GM21381 (cell line): ENCODE data around the gene CRB1.

Experiments used
- ATAC-seq: cut with Tn5 transposase; IDR thresholded peaks from one replicate; pipeline ENCODE4 v1.9.1; 2021; ENCODE audit warnings: mild to moderate bottlenecking, moderate library complexity; ENCODE audit not compliant: unreplicated experiment

CRB1 gene

GRCh38 chr1:197342669-197343068 lies 74.6 kb downstream of the CRB1 start:
- no peak for ATAC-seq

DNA sequence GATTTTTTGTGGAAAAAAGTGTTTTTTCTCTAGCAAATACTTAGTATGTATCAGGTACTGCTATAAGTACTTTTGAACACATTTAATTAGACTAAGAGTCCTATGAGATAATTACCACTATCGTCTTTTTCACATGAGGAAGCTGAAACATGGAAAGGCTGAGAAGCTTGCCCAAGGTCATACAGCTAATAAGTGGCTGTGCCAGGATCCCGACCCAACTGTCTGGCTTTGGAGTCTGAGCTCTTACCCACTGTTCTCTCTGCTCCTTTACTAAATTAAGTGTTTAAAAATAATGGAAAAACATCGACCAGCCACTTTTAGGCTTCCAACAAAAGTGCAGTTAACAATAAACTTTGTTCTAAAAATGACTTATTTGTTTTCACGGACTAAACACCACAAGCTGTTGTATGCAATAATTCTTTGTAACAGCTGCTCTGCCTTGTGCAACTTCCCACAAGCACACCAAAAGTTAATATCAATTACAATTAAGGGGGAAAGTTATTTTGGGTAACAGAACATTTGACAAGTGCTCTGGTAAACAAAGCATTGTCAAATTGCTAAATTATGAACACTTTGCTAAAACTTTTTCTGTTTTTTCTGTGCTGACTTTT lies 75.7 kb downstream of the CRB1 start:
- no peak for ATAC-seq

DNA sequence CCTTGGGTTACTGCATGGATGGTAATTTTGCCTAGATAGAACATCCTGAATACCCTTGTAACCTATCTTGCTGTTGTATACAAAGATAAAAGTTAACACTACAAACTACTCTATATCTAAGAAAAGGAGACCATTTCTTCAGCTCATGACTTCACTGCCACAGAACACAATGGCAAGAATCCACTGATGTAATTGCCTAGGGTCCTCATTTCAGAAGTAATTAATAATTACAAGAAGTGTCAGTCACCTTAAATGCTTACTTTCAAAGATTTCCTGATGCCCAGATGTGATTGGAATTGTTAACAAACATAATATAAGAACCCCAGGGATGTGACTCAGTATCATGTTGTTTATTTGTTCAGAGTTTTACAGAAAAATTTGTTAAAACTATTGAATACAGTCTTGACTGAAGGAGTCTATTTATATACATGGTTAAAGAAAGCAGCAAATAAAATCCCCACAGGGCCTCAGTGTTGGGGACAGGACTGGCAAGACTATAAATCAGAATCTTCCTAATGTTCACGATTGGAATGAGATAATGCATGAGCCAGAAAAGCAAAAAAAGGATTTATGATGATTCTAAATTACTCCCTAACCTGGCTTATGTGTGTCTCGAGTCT lies 83.9 kb downstream of the CRB1 start:
- no peak for ATAC-seq

DNA sequence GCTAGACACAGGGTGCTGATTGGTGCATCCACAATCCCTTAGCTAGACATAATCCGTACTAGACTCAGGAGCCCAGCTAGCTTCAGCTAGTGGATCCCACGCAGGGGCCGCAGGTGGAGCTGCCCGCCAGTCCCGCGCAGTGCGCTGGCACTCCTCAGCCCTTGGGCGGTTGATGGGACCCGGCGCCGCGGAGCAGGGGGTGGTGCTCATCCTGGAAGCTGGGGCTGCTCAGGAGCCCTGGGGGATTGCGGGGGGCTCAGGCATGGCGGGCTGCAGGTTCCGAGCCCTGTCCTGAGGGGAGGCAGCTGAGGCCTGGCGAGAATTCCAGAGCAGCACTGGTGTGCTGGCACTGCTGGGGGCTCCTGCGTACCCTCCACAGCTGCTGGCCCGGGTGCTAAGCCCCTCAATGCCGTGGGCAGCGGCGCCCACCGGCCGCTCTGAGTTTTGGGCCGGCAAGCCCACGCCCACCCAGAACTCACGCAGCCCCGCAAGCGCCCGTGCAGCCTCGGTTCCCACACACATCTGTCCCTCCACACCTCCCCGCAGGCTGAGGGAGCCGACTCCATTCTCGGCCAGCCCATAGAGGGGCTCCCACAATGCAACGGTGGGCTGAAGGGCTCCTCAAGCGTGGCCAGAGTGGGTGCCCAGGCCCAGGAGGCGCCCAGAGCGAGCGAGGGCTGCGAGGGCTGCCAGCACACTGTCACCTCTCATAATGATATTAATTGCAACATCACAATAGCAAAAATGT lies 87.4 kb downstream of the CRB1 start:
- ATAC-seq: no peak

DNA sequence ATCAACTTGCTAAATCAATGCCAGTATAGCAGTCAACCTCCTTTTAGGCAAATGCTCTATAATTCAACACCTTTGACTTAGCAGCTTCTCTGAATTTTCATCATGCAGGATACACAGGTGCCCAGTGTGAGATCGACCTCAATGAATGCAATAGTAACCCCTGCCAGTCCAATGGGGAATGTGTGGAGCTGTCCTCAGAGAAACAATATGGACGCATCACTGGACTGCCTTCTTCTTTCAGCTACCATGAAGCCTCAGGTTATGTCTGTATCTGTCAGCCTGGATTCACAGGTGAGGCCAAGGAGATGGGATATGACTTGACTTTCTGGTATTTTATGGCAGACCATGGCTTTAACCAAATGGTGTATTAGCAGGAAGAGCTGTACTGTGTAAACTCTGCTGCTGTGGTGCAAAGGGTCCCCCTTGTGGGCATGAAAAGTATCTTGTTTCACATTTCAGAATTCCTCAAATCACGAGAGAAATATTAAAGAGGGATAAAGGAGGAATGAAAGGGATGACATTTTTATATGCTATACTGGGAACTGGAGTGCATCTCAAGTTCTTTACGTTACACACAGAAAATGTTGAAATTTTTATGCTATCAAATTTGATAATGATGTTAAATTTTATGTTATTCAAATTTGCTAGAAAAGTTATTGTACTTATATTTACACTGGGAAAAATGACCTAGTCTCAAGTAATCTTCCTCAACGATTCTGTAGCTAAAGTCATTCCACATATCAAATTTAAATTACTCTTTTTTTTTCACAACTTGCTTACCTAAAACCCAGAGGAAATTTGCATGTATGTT lies 88.9 kb downstream of the CRB1 start:
- ATAC-seq: peak; percentile 58

GRCh38 chr1:197358959-197359358 lies 90.9 kb downstream of the CRB1 start:
- no peak for ATAC-seq

GRCh38 chr1:197360068-197360467 lies 92.0 kb downstream of the CRB1 start:
- ATAC-seq: no peak

DNA sequence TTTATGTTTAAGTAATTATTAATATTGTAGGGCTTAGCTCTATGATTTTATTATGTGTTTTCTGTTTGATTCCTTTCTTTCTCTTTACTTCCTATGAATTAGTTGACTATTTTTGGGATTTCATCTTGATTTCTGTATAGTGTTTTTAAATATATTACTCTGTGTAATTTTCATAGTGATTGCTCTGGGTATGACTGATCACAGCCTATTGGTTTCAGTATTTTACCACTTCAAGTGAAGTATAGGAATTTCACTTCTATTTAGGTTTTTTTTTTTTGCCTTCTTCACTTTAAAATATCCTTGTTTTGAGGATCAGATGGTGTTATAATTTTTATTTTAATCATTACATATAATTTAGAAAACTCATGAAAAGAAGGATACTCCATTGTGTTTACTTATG lies 94.8 kb downstream of the CRB1 start:
- no peak for ATAC-seq

GRCh38 chr1:197363855-197364254 lies 95.8 kb downstream of the CRB1 start:
- ATAC-seq: no peak

DNA sequence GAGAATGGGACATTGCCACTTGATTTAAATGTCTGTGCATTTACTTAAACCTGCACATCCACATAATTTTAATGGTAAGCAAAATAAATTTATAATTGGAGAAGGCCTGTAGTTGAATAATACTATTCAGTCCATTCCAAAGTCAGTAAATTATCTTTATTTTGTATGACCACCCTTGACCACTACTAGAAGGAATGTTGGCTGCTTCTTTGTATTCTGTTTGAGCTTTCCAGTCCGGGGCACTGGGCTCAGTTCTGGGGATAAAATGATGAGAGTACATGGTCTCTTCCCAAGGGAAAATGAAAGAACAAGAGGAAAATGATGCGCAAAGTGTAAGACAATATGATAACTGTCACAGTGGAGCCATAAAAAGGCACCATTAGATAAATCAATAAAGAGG lies 98.9 kb downstream of the CRB1 start:
- no peak for ATAC-seq

GRCh38 chr1:197367627-197368026 lies 99.6 kb downstream of the CRB1 start:
- no peak for ATAC-seq

DNA sequence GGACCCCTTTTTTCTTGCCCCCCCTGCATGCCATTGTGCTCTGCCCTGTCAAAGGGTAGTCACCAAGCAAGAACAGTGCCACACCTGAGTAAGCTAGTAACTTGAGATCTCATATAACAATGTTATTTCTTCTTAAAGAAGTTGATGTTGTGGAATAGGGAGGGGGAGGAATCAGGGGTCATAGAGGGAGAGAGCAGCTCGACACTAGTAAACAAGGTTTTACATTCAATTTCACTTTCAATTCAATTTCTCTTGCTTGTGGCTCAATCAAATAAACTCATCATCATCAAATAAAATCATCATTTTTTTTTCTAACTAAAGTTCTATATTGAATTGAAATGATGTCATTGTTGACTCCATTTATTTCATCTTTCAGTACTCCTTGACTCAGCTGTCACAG lies 106.4 kb downstream of the CRB1 start:
- no peak for ATAC-seq

DNA sequence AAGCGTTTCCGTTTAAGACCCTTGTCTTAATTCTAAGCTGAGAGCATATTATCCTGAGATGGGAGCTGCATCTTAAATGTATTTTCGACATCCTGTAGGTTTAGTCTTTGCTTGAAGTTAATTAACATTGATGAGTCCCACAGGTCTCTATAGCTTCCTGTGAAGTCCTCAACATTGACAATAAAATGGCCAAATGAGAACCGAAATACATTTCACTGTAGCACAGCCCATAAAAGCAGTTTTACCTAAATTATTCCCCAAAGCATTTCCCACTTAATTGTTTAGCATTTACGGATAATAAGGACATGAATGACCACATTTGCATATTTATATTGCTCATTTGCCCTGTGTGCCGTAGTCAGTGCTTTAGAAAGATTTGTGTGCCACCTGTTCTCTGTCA lies 116.4 kb downstream of the CRB1 start:
- ATAC-seq: no peak

GRCh38 chr1:197388801-197389200 lies 120.7 kb downstream of the CRB1 start:
- no peak for ATAC-seq

DNA sequence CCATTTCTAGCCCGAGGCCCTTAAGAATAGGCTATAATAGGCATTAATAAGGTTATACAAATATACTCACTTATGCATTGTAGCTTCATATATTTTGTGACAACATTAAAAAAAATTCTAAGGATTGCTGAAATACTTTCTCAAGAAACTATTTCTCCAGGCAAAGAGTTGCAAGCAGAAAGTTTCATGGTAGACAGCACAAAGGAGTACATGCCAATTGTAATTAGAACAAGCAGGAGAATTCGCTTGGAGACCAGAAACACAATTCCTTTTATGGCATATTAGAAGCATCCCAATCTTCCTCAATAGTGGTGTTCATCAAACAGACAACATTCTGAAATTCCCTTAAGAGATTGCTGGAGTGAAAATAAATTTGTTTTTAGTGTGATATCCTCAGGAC lies 122.8 kb downstream of the CRB1 start:
- no peak for ATAC-seq

DNA sequence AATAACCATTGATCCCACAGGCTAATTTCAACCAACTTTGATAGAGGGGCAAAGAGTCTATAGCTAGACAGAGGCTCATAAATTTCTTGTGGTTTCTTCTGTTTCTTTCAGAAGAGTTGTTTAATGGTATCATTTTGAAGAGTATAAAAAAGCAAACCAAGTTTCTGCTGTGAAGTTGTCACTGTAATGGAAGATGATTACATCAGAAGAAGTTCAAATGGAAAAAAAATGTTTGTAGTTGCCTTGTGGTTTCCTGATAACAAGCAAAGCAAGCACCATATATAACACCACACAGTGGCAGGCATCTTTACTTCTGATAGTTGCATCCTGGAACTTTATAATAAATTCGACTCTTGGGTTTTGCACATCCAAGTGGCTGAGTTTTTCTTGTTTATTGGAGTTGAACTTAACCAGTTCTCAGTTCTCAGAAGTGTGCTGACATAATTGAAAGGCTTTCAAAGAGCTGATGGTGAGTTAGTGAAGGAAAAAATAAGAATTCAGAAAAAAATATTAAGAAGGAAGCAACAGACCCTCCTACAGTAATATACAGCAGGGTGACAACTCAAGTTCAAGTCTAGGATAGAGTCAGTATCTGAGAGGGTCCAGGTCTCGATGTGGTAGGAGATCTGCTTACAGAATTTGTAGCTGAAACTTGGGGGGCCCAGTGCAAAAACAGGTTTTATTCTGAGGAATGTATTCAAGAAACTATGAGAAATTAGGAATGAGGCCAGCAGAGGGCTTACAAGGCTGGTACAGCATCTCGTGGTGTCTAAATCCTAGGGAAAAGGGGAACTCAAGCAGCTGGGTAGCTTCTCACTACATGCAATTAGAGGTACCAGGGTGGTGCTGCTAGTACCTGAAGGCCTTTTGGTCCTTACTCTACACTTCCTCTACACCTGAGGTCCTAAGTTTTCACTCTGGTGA lies 123.5 kb downstream of the CRB1 start:
- ATAC-seq: no peak

- ATAC-seq: no peak
Observed at GRCh38 chr1:197392541-197392940, 124.5 kb downstream of the CRB1 start.

GRCh38 chr1:197393105-197393504 lies 125.1 kb downstream of the CRB1 start:
- ATAC-seq: no peak

DNA sequence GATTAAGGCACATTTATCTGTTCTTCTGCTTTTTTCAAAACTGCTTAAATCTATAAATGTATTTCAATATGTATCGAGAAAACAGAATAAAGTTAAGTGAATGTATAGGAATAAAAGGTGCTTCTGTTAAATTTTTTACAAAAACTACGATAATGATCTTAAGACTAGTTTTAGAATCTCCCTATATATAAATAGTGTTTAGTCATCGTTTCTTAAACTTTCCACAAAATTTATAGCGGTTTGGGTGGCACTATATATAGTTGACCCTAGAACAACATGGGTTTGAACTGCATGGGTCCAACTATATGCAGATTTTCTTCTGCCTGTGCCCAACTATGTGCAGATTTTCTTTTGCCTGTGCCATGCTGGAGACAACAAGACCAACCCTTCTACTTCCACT lies 125.7 kb downstream of the CRB1 start:
- no peak for ATAC-seq

DNA sequence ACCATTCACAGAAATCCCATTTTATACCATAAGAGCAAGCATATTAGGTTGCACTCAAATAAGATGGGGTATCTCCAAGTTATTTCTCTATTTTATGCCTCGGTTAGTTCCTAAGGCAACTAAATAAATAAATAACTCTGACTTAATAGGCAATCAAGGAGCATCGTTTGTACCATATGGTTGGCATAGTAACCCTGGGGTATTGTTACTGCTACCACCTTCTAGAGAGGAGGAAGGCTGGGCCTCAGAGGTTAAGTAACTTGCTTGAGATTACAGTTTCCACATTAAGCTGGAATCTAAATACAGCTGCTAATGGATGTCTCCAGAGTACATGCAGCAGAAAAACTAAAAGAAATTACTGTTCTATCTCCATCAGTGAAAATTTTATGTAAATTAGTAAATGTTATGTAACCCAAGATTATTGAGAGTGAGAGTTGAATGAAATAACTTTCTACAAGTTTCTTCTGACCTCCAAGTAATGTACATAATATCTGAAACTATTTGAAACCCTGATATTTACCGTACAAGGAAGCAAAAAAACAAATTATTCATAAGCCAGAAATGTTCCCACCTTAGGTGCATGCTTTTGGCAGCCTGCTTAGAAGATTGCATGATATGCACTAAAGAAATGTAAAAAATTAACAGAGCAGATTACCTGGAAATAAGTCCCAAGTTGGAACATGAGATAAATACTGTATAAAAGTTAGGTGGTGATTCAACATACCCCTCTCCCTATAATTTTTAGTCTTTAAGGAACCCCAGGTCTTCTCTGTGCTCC lies 127.0 kb downstream of the CRB1 start:
- ATAC-seq: no peak
